Hepatocyte (in vitro differentiated cells): ENCODE results near the gene MRGPRF. TPM values are rescaled to one million over a fixed set of nuclear protein-coding genes. Genes with fewer than 3 reads are reported as not detected.

Source experiments
- DNase-seq: peaks from one replicate; pipeline ENCODE4 v3.0.0-alpha.2; 2016; ENCODE audit warnings: low spot score
- H2AFZ ChIP-seq: fragments of 200-600 bp; sonication (generic); 2 replicates; pipeline ENCODE4 v1.6.0; 2016; ENCODE audit warnings: antibody characterized with exemption, mild to moderate bottlenecking
- H3K27ac ChIP-seq: fragments of 200-600 bp; sonication (generic); 2 replicates; pipeline ENCODE4 v1.5.1; 2016; ENCODE audit warnings: mild to moderate bottlenecking
- H3K27me3 ChIP-seq: fragments of 200-600 bp; sonication (generic); 2 replicates; pipeline ENCODE4 v1.6.1; 2016
- H3K36me3 ChIP-seq: fragments of 200-600 bp; sonication (generic); replicated peaks from 2 replicates; pipeline ENCODE4 v1.5.1; 2016; ENCODE audit warnings: low read depth; ENCODE audit not compliant: insufficient read depth
- H3K4me1 ChIP-seq: fragments of 200-600 bp; sonication (generic); 2 replicates; pipeline ENCODE4 v1.5.1; 2016; ENCODE audit warnings: mild to moderate bottlenecking, moderate library complexity; ENCODE audit not compliant: insufficient read depth
- H3K4me2 ChIP-seq: fragments of 200-600 bp; sonication (generic); 2 replicates; pipeline ENCODE4 v1.6.0; 2016
- H3K4me3 ChIP-seq: fragments of 200-600 bp; sonication (generic); 2 replicates; pipeline ENCODE4 v1.5.1; 2016; ENCODE audit warnings: mild to moderate bottlenecking
- H3K79me2 ChIP-seq: fragments of 200-600 bp; sonication (generic); 2 replicates; pipeline ENCODE4 v1.6.0; 2017; ENCODE audit warnings: mild to moderate bottlenecking
- H3K9me2 ChIP-seq: fragments of 200-600 bp; sonication (generic); replicated peaks from 2 replicates; pipeline ENCODE4 v1.6.0; 2017; ENCODE audit warnings: mild to moderate bottlenecking; ENCODE audit not compliant: insufficient read depth
- H3K9me3 ChIP-seq: fragments of 200-600 bp; sonication (generic); 2 replicates; pipeline ENCODE4 v1.5.1; 2016; ENCODE audit warnings: low read depth, mild to moderate bottlenecking
- H4K20me1 ChIP-seq: fragments of 200-600 bp; sonication (generic); 2 replicates; pipeline ENCODE4 v1.6.0; 2016; ENCODE audit warnings: mild to moderate bottlenecking; ENCODE audit not compliant: insufficient read depth, poor library complexity, severe bottlenecking
- EZH2 ChIP-seq: fragments of 200-600 bp; sonication (generic); IDR thresholded peaks from 2 replicates; pipeline ENCODE4 v1.6.1; 2016; ENCODE audit warnings: antibody characterized with exemption, mild to moderate bottlenecking, borderline replicate concordance
- EZH2phosphoT487 ChIP-seq: fragments of 200-600 bp; sonication (generic); IDR thresholded peaks from one replicate; pipeline ENCODE4 v1.6.1; 2018; ENCODE audit warnings: antibody characterized with exemption, mild to moderate bottlenecking, low read depth, moderate library complexity; ENCODE audit not compliant: unreplicated experiment, severe bottlenecking
- WGBS: methylation state at CpG from one replicate; pipeline ENCODE4 v1.1.6; 2016; ENCODE audit warnings: low lambda C conversion rate; ENCODE audit errors: missing lambda C conversion rate; 5-methylcytosine and 5-hydroxymethylcytosine counted together
- polyA plus RNA-seq: library from polyadenylated mRNA; unstranded; fragments of >200 nt; fragmentation: Nextera tagmentation; extraction: Ambion mirVana; gene quantifications from 2 replicates; pipeline ENCODE4 v1.2.1, GENCODE V29; 2016
- total RNA-seq: library from RNA; depleted of rRNA; stranded (reverse); fragments of >200 nt; gene quantifications from 2 replicates; pipeline ENCODE4 v1.2.3, GENCODE V29; 2014
- TF ChIP-seq, protein P1 (sequence below): fragments of 200-600 bp; sonication (generic); IDR thresholded peaks from 2 replicates; pipeline ENCODE4 v1.5.1; 2016; ENCODE audit warnings: antibody characterized with exemption, mild to moderate bottlenecking; ENCODE audit not compliant: poor library complexity

The MRGPRF gene
- total and polyA plus RNA-seq, 2 experiments from 2014 or later, result 6.5 to 7.5 TPM

DNA sequence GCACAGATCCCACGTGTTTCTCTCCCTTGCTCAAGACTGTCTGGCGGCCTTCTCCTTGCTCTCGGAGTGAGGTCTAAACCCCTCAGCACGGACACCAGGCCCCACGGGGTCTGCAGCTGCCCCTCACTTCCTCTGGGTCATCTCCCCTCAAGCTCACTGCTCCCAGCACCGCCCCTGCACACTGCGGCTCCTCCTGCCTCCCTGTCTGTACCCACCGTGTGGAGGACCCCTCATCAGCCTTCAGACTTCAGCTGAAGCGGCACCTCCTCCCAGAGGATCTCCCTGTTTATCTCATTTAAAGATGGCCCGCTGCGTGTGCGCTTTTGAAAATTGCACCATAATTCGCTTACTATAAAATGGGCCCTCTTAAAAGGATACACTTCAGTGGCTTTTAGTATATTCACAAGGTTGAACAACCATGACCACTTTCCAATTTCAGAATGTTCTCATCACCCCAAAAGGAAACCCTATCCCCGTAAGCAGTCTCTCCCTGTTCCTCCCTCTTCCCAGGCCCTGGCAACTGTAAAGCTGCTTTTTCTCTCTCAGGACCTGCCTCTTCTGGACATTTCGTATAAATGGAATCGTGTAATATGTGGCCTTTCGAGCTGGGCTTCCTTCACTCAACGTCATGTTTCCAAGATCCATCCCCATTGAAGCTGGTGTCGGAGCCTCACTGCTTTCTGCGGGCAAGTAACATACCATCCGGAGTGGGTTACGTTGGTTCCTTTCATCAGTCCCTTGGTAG, 21.2 kb upstream of the MRGPRF start:
- no peak overlapping the region for H2AFZ ChIP-seq
- no peak overlapping the region for H3K4me2 ChIP-seq
- H3K4me1 ChIP-seq, result no peaks in the 10 kb centered on the region
- H3K4me3 ChIP-seq, result no peak overlapping the region
- H3K27me3 ChIP-seq, result no peaks in the 10 kb centered on the region
- WGBS, result 92% methylated on average over 20 of the region's 22 CpGs
- no peaks in the 10 kb centered on the region for H3K36me3 ChIP-seq
- no peaks in the 10 kb centered on the region for H3K9me2 ChIP-seq
- DNase-seq, result no peak
- no peaks in the 10 kb centered on the region for H3K79me2 ChIP-seq
- no peak overlapping the region for H3K27ac ChIP-seq
- H4K20me1 ChIP-seq, result no peaks in the 10 kb centered on the region
- TF ChIP-seq, protein P1, sequence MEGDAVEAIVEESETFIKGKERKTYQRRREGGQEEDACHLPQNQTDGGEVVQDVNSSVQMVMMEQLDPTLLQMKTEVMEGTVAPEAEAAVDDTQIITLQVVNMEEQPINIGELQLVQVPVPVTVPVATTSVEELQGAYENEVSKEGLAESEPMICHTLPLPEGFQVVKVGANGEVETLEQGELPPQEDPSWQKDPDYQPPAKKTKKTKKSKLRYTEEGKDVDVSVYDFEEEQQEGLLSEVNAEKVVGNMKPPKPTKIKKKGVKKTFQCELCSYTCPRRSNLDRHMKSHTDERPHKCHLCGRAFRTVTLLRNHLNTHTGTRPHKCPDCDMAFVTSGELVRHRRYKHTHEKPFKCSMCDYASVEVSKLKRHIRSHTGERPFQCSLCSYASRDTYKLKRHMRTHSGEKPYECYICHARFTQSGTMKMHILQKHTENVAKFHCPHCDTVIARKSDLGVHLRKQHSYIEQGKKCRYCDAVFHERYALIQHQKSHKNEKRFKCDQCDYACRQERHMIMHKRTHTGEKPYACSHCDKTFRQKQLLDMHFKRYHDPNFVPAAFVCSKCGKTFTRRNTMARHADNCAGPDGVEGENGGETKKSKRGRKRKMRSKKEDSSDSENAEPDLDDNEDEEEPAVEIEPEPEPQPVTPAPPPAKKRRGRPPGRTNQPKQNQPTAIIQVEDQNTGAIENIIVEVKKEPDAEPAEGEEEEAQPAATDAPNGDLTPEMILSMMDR, result no peak
- TF ChIP-seq EZH2phosphoT487 (no peak), EZH2 (no peak)
- H3K9me3 ChIP-seq, result no peaks in the 10 kb centered on the region

DNA sequence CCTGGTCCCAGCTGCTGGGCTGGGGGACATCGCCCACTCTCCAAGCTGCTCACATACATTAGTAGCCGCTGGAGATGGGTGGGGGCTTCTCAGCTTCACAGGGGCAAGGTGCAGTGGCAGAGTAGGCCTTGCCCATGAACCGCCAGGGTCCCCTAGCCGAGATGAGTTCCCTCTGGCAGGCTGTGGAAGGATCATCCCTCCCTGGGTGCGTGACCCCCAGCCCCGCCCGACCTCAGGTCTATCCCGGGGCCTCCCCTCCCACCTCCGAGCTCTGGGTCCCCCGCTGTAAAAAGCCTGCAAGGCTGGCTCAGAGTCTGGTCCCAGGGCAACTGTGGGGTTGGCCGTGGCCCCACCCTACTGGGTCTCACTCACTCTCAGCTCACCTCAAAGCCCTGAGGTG, 20.4 kb upstream of the MRGPRF start:
- DNase-seq, result no peak
- Histone ChIP-seq H2AFZ (no peak overlapping the region), H3K4me2 (no peak overlapping the region), H4K20me1 (no peaks in the 10 kb centered on the region), H3K9me2 (no peaks in the 10 kb centered on the region), H3K36me3 (no peaks in the 10 kb centered on the region), H3K27me3 (no peaks in the 10 kb centered on the region), H3K79me2 (no peaks in the 10 kb centered on the region), H3K4me3 (no peak overlapping the region), H3K9me3 (no peaks in the 10 kb centered on the region), H3K27ac (no peak overlapping the region), H3K4me1 (no peaks in the 10 kb centered on the region)
- WGBS, result 94% methylated on average over 7 of the region's 11 CpGs
- no peak for TF ChIP-seq EZH2phosphoT487

- 94% methylated on average over 7 of the region's 7 CpGs for WGBS
- Histone ChIP-seq H3K9me3 (no peaks in the 10 kb centered on the region), H3K36me3 (no peaks in the 10 kb centered on the region), H3K27me3 (no peaks in the 10 kb centered on the region), H3K79me2 (no peaks in the 10 kb centered on the region), H3K9me2 (no peaks in the 10 kb centered on the region), H3K4me1 (no peaks in the 10 kb centered on the region), H3K27ac (no peak overlapping the region), H3K4me3 (no peak overlapping the region), H2AFZ (no peak overlapping the region), H4K20me1 (no peaks in the 10 kb centered on the region), H3K4me2 (no peak overlapping the region)
- TF ChIP-seq EZH2phosphoT487 (no peak), EZH2 (no peak)
- TF ChIP-seq, protein P1, result no peak
- DNase-seq, result no peak
Measured at GRCh38 chr11:69032833-69033232, 19.8 kb upstream of the MRGPRF start.

DNA sequence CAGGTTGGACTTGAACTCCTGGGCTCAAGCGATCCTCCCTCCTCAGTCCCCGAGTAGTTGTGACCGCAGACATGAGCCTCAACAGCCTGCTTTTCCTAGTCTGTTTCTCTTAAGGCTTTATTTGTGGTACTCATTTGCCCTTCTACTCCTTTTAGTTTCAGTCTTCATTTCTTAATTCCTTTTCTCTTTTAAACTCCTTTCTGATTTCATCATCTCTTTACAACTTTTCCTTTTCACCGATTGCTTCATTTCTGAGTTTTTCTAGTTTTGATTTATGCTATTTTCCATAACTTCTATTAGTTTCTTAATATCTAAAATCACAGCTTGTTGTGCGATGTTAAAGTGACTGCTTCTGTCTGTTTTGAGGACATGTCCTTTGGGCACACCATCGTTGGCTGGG, 17.3 kb upstream of the MRGPRF start:
- H3K79me2 ChIP-seq, result no peaks in the 10 kb centered on the region
- H3K9me2 ChIP-seq, result no peaks in the 10 kb centered on the region
- no peaks in the 10 kb centered on the region for H3K27me3 ChIP-seq
- H3K9me3 ChIP-seq, result no peaks in the 10 kb centered on the region
- no peaks in the 10 kb centered on the region for H3K36me3 ChIP-seq
- H4K20me1 ChIP-seq, result no peaks in the 10 kb centered on the region
- H3K4me3 ChIP-seq, result no peak overlapping the region
- no peaks in the 10 kb centered on the region for H3K4me1 ChIP-seq
- H3K4me2 ChIP-seq, result no peak overlapping the region
- WGBS, result 91% methylated on average over 6 of the region's 6 CpGs
- TF ChIP-seq, protein P1, result no peak
- TF ChIP-seq EZH2phosphoT487 (no peak), EZH2 (no peak)
- no peak overlapping the region for H2AFZ ChIP-seq
- DNase-seq, result no peak
- H3K27ac ChIP-seq, result no peak overlapping the region
